Endothelial cell (in vitro differentiated cells): ENCODE data around the gene RNASE9. TPM values are rescaled to one million over a fixed set of nuclear protein-coding genes. Genes with fewer than 3 reads are reported as not detected.
A peak's percentile ranks its signal among the peaks of the same experiment; 100 is the strongest.

Experiments
- DNase-seq: peaks from one replicate; pipeline ENCODE4 v3.0.0; 2021; ENCODE audit warnings: low spot score
- H3K27ac Mint-ChIP-seq: one replicate; pipeline ENCODE4 v1.8.0; 2021; ENCODE audit warnings: mixed read lengths, inconsistent platforms; ENCODE audit not compliant: unreplicated experiment
- H3K27me3 Mint-ChIP-seq: one replicate; pipeline ENCODE4 v1.8.0; 2021; ENCODE audit warnings: mild to moderate bottlenecking, moderate library complexity, mixed read lengths, inconsistent platforms; ENCODE audit not compliant: unreplicated experiment
- H3K36me3 Mint-ChIP-seq: one replicate; pipeline ENCODE4 v1.8.0; 2021; ENCODE audit warnings: mild to moderate bottlenecking, low read depth, mixed read lengths, inconsistent platforms; ENCODE audit not compliant: unreplicated experiment
- H3K4me1 Mint-ChIP-seq: one replicate; pipeline ENCODE4 v1.8.0; 2021; ENCODE audit warnings: mild to moderate bottlenecking, mixed read lengths, inconsistent platforms; ENCODE audit not compliant: unreplicated experiment
- H3K4me3 Mint-ChIP-seq: one replicate; pipeline ENCODE4 v1.8.0; 2021; ENCODE audit warnings: mild to moderate bottlenecking, mixed read lengths, inconsistent platforms; ENCODE audit not compliant: unreplicated experiment
- H3K9me3 Mint-ChIP-seq: one replicate; pipeline ENCODE4 v1.8.0; 2021; ENCODE audit warnings: mixed read lengths, inconsistent platforms; ENCODE audit not compliant: unreplicated experiment
- total RNA-seq: library from RNA; stranded (reverse); fragmentation: NEBNext Ultra II Directional; extraction: Animal tissue kit (Norgen Biotek cat#: 25700); gene quantifications from one replicate; pipeline ENCODE4 v1.2.1, GENCODE V29; 2021; ENCODE audit not compliant: unreplicated experiment
- TF ChIP-seq, protein P1 (sequence below): fragments of 200-600 bp; sonication (generic); IDR thresholded peaks from one replicate; pipeline ENCODE4 v1.5.0; 2021; ENCODE audit warnings: antibody characterized with exemption; ENCODE audit not compliant: unreplicated experiment

Gene RNASE9
- total RNA-seq, 1 donor from 2014 or later = not detected

DNA sequence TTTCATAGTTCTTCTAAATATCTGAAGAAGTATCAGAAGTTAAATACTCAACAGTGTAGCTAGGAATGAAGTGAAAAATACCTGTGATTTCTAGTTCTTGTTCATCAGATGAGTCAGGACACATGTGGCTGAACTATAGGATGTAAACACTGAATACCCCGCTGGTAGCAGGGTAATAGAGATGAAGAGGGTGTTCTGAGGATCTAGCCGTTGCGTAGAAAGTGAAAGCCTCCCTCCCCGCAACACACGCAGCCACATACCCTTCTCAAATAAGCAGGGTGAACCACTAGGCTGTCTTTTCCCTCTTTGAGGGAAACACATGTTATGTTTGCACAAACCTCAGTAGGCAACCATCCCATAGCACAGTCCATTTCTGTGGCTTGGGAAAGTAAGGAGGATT lies 46.8 kb upstream of the RNASE9 start:
- Mint-ChIP-seq H3K4me1 (no peaks in the 10 kb centered on the region), H3K4me3 (no peak overlapping the region), H3K36me3 (no peaks in the 10 kb centered on the region), H3K9me3 (no peaks in the 10 kb centered on the region), H3K27me3 (peaks cover 2% of the 10 kb centered on the region), H3K27ac (no peak overlapping the region)
- DNase-seq = no peak
- TF ChIP-seq, protein P1, sequence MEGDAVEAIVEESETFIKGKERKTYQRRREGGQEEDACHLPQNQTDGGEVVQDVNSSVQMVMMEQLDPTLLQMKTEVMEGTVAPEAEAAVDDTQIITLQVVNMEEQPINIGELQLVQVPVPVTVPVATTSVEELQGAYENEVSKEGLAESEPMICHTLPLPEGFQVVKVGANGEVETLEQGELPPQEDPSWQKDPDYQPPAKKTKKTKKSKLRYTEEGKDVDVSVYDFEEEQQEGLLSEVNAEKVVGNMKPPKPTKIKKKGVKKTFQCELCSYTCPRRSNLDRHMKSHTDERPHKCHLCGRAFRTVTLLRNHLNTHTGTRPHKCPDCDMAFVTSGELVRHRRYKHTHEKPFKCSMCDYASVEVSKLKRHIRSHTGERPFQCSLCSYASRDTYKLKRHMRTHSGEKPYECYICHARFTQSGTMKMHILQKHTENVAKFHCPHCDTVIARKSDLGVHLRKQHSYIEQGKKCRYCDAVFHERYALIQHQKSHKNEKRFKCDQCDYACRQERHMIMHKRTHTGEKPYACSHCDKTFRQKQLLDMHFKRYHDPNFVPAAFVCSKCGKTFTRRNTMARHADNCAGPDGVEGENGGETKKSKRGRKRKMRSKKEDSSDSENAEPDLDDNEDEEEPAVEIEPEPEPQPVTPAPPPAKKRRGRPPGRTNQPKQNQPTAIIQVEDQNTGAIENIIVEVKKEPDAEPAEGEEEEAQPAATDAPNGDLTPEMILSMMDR = no peak

- no peaks in the 10 kb centered on the region for H3K4me1 Mint-ChIP-seq
- no peak for DNase-seq
- H3K36me3 Mint-ChIP-seq = no peaks in the 10 kb centered on the region
- H3K27ac Mint-ChIP-seq = no peak overlapping the region
- peaks cover 2% of the 10 kb centered on the region for H3K27me3 Mint-ChIP-seq
- H3K9me3 Mint-ChIP-seq = no peaks in the 10 kb centered on the region
- no peak overlapping the region for H3K4me3 Mint-ChIP-seq
- TF ChIP-seq, protein P1 = no peak
These were observed 46.0 kb upstream of the RNASE9 start for GRCh38 chr14:20606902-20607242.

GRCh38 chr14:20606190-20606901 lies 45.5 kb upstream of the RNASE9 start:
- peak; percentile 57 for DNase-seq
- Mint-ChIP-seq H3K27ac (no peak overlapping the region), H3K36me3 (no peaks in the 10 kb centered on the region), H3K4me3 (no peak overlapping the region), H3K4me1 (no peaks in the 10 kb centered on the region), H3K27me3 (peaks cover 2% of the 10 kb centered on the region), H3K9me3 (no peaks in the 10 kb centered on the region)
- TF ChIP-seq, protein P1 = peak; percentile 21

DNA sequence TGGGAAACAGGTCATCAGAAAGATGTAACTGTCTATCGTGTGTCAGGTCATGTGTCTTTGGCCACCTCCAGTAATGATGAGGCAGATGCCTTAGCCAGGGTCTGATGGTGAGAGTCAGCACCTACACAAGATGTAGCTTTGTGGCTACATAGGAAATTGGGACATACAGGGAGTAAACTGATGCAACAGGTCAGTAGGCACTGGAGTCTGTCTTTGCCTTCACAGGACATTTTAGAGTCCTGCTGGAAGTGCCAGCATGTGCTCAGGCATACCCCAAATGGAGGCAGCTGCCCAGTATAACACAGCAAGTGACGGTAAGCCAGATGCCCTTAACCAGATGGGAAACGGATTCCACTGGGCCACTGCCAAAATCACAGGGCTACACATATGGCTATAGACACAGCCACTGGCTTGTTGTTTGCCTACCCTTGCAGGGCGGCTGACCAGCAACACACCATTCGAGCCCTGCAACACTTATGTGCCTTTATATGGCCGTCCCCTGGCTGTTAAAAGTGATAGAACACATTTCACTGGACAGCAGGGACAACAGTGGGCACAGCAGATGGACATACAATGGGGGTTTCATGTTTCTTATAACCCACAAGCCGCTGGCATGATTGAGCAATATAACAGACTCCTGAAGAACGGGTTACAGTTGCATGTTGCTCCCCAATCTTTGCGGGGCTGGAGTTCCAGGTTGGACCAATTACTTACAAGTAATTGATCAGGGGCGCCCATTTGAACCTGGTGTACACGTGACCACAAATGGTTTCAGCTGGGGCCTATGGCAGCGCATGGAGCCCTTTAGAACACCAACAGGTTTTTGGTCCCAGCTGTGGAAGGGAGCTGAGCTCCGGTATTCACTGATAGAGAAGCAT lies 43.2 kb upstream of the RNASE9 start:
- no peak for DNase-seq
- Mint-ChIP-seq H3K9me3 (no peaks in the 10 kb centered on the region), H3K27ac (no peak overlapping the region)

More for the DNA sequence above, 43.2 kb upstream of the RNASE9 start:
- Mint-ChIP-seq H3K4me1 (no peaks in the 10 kb centered on the region), H3K36me3 (no peaks in the 10 kb centered on the region), H3K27me3 (peaks cover 2% of the 10 kb centered on the region), H3K4me3 (no peak overlapping the region)
- TF ChIP-seq, protein P1 = no peak
